NCI-H146 (cell line): ENCODE data around the gene SETD3.

Experiments
- DNase-seq: peaks from one replicate; lab custom pipeline; 2025; lab: John Stamatoyannopoulos, UW

SETD3 gene

DNA sequence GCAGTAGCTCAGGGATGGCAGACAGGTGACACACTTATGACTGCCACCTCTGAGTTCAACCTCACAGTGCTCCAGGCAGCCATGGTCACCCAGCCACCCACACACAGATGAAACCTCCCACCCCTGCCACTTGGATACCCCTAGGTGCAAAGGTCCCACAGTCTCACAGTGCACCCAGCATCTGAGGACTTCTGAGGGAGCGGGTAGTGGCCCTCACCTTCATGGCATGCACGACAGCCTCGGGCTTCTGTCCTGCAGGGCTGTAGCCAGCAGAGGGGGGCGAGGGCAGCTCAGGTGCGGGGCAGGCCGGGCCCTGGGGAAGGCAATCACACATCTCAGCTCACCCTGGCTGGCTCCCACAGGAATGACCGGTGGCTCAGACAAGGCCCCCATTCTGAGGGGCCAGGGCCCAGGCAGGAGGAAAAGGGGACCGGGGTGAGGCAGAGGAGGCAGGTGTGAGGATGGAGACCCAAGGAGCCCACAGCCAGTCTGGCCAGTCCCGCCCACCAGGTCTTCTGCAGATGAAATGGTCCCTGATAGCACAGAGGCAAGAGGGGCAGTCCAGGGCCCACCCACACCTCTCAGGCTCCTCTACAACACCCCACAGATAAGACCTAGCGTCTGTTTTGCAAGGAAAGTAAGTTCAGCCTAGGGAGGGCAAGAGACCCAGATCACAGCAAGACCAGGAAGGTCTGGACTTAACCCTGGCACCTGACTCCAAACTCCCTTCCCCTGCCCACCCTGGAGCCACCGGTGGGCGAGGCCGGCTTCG lies 36.4 kb upstream of the SETD3 start:
- no peak for DNase-seq

DNA sequence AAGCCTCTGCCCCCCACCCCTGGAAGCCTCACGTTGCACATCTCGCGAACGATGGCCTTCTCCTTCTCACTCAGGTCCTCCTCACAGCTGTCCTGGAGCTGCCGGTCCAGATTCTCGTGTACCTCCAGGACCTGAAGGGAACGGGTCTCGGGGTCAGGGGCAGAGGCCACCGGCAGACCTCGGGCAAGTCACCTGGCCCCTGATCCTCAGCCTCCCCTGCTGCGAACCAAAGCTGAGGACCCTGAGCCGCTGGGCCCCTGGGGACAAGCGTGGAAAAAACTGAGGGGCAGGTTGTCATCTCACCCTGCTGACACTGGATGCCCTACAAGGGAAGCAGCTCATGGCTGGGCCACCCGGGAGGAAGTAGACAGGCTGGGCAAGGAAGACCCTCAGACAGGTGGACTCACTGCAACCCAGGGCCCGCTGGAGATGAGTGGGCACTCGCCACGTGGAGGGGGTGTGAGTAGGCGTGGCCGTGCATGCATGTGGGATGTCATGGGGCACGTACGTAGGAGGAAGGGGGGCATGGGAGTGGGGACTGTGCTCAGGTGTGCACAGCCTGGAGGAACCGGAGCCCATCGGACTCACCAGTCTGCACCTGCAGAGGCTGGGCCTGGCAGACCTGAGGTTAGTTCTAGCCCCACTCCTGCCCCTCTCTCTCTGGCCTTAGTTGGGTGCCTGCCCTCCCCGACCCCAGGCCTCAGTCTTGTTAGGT lies 35.7 kb upstream of the SETD3 start:
- DNase-seq: no peak

DNA sequence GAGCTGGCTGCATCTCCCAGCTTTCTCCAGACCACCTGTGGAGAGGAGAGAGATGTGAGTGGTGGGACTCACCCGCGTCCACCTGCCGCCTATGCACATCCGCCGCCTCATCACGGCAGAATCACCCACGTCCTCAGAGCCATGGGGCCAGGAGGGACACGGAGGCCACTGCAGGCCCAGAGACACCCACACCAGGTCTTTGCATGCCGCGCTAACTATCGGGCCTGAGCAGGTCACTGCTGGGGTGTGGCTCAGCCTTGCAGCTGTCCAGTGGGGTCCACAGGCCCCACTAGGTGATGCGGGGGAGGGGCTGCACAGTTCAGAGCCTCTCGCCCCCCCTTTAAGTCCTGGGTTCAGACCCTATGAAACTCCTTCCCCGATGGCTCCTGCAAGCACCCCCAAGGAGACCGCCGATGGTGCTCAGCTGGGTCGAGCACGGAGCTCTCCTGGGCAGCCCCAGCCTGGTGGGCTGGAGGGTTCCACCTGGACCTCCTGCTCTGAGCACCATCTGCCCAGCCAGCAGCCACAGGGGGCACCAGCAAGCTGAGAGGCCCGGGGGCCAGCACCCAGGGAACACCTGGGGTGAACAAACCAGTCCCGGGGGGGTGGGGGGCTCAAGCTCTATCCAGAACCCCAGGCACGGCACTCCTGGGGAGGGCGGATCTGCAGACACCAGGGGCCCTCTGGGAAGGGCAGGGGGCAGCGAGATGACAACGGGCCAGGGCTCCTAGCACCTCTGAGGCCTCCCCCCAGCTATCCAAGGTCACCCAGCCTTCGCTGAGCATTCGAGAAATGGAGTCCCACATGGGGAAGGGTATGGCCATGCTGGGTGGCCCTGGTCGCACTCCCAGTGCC lies 34.9 kb upstream of the SETD3 start:
- DNase-seq: no peak

GRCh38 chr14:99514552-99515300 lies 34.1 kb upstream of the SETD3 start:
- no peak for DNase-seq

DNA sequence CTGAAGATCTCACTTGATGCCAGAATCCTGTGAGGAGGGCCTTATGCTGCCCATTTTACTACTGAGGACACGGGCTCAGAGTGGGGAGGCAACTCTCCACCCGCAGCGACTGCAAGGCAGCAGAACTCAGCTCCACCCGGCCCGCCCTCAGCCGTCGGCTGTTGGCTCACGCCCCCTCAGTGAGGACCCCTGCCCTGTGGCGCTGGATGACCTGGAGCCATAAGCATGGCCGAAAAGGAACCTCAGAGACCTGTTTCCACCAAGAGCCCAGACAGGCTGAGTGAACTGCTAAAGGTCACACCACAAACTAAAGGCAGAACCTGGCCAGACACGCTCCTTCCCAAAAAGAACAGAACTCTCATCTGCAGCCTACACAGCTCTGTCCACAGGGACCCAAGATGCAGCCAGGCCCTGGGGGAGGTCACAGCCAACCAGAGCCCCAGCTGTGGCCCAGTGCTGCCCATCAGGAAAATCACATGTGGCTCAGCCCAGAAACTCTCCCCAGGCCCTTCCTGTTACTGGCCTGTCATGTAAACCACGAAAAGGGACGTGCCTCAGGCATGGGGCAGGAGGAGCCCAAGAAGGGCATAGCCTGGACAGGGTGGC lies 33.4 kb upstream of the SETD3 start:
- no peak for DNase-seq

GRCh38 chr14:99513183-99513694 lies 32.6 kb upstream of the SETD3 start:
- no peak for DNase-seq

- DNase-seq: no peak
Observed at GRCh38 chr14:99512571-99513182, 32.0 kb upstream of the SETD3 start.

GRCh38 chr14:99512110-99512449 lies 31.4 kb upstream of the SETD3 start:
- DNase-seq: no peak

DNA sequence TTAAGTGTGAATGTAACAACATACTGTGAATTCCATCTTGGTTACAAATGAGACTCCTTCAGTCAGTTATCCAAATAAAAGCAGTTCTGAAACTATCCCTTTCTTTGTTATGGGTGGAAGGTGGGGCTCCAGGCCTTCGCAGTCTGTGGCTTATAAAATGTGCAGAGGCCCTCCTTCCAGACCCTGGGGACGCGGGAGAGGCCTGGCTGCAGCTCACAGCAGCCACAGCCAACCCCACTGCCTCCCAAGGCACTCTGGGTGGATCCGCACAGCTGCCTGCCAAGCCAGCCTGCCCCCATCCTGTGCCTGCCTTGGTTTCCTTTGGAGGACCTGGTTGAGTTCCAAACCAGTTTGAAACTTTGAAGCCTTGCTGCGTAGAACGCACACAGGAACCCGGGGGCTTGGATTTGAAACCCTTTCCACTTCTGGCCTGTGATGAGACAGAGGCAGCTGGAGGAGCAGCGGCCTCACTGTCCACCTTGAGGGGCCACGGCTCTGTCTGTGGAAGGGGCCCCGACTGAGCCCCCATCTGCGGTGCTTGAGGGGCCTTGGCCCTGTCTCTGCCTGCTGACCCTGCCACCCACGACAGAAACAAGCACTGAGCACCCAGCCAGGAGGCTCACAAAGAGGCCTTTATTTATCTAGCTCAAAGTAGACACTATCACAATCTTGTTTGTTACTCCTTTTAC lies 30.9 kb upstream of the SETD3 start:
- no peak for DNase-seq

DNA sequence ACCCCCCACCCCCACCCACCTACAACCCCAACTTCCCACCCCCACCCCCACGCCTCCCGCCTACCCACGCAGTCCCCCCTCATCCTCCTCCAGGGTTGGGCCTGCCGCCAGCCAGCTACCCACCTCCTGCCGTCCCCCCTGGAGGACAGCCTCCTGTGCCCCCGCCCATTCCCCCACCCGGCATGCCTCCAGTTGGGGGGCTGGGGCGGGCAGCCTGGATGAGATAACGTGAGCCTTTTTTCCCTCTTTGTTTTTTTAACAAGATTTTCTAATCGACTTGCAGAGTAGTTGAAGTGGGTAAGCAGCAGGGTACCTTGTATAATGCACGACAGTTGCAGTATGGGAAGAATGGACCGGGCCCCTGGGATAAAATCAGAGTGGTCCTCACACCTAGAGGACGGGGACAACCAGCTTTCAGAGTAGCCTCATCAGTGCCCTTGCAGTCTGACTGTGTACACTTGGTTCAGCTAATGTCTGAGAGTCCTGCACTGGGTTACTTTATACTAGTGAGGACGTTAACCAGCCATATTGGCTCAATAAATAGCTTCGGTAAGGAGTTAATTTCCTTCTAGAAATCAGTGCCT lies 30.0 kb upstream of the SETD3 start:
- no peak for DNase-seq

- DNase-seq: no peak
Observed at GRCh38 chr14:99509871-99510555, 29.4 kb upstream of the SETD3 start.

- no peak for DNase-seq
Observed at GRCh38 chr14:99508896-99509629, 28.4 kb upstream of the SETD3 start.

DNA sequence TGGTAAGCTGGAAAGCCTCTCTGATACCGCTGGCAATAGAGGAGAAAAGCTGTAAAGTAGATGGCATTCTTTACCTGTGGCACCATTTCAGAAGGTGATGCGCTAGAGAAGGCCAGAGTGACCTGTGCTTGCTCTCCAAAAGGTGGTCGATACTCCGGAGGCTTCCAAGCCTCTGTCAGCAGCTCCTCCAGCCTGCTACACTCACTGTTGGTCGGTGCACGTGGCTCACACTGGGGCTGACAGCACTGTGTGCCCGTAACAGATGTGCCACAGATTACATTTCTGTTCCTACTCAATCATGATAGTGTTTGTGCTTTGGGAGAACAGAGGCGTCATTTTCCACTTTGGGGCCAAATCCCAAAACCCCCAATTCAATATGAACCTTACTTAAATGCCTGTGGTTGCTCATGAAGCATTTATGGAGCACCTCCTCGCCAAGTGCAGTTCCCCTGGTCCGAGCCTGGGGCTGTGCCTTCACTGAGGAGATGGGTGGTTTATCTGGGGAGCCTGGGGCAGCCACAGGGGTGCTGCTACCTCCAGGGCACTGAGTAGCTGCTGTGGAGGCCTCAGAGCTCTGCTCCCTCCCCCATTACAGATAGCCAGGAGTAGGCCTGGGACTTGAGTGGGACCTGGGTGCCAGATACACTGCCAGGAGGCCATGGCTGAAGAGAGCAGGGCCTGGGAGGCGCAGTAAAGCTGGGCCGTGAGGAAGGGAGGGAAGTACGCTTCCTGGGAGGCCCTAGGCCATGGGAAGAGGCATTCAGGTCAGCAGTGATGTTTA lies 27.4 kb upstream of the SETD3 start:
- DNase-seq: no peak

- DNase-seq: no peak
Observed at GRCh38 chr14:99506276-99506675, 25.6 kb upstream of the SETD3 start.

- DNase-seq: no peak
Observed at GRCh38 chr14:99505089-99505488, 24.4 kb upstream of the SETD3 start.

DNA sequence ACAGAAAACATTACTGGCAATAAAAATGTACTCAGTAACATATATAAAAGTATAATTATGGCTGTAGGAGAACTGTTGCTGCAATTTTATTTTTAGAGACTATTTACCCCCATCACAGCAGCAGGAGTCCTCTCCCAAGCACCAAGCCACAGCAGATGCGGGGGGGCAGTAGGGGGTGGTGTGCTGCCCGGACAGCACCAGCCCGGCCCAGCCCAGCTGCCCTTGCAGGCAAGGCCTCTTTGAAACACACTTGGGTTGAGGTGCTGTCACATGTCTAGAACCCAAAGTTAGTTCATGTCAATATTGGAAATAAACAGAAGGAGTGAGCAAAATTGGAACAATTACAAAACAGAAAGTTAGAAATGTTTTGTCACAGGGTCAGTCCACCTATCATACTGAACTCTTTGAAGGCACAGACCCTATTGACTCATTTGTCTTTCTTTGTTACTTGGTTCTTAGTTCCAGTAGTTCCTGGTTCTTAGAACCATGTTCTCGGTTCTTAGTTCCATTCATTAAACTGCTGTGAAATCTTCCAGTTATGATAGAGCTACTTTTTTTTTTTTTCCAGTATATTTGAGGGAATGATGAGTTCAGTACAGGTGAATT lies 23.3 kb upstream of the SETD3 start:
- DNase-seq: no peak

- DNase-seq: no peak
Observed at GRCh38 chr14:99502989-99503421, 22.3 kb upstream of the SETD3 start.
